Head of caudate nucleus (tissue), 42 donors: ENCODE data around the gene NFU1.

Experiments used
- DNase-seq, 42 donors: peaks; one replicate each; pipeline versions ENCODE4 v3.0.0 to v3.0.0-alpha.2; 2020 to 2021; ENCODE audit warnings: mixed read lengths in 7 of 42
- intact Hi-C: fragments of 100-400 bp; cut with DNase I; formaldehyde crosslinking; loops from one replicate; pipeline ENCODE4 v1.15.0; 2022

The NFU1 gene

GRCh38 chr2:69436938-69437750, at the start of gene NFU1:
Gene NFU1 (minus strand): TSS chr2:69437435. CDS start chr2:69437422, 13 bp downstream.
- intact Hi-C loops, result loop anchor here (5.0 kb wide), 1 partner anchor 50 kb away; the partner anchor contains the start of gene GFPT1
- DNase-seq, result peak; percentile 84 to 97 (median 94)

- DNase-seq, result no peak
- intact Hi-C loops, result no loop called here
Observed at GRCh38 chr2:69483696-69484095, 46.5 kb upstream of the NFU1 start.

- no peak for DNase-seq
- intact Hi-C loops, result no loop called here
Observed at GRCh38 chr2:69483024-69483423, 45.8 kb upstream of the NFU1 start.

GRCh38 chr2:69482471-69482870, 45.2 kb upstream of the NFU1 start:
- intact Hi-C loops, result no loop called here
- DNase-seq, result no peak

- intact Hi-C loops, result no loop called here
- no peak for DNase-seq
Observed at GRCh38 chr2:69481421-69481820, 44.2 kb upstream of the NFU1 start.

- DNase-seq, result no peak
- intact Hi-C loops, result no loop called here
Observed at GRCh38 chr2:69477627-69478026, 40.4 kb upstream of the NFU1 start.

GRCh38 chr2:69474688-69475087, 37.5 kb upstream of the NFU1 start:
- DNase-seq, result no peak
- intact Hi-C loops, result no loop called here

GRCh38 chr2:69471793-69472192, 34.6 kb upstream of the NFU1 start:
- DNase-seq, result no peak
- intact Hi-C loops, result no loop called here

GRCh38 chr2:69470911-69471310, 33.7 kb upstream of the NFU1 start:
- no peak for DNase-seq
- intact Hi-C loops, result no loop called here

GRCh38 chr2:69469784-69470183, 32.5 kb upstream of the NFU1 start:
- intact Hi-C loops, result no loop called here
- peak in 11 of 42 donors; percentile 4 to 50 (median 21) for DNase-seq

GRCh38 chr2:69469375-69469774, 32.1 kb upstream of the NFU1 start:
- intact Hi-C loops, result no loop called here
- no peak for DNase-seq

GRCh38 chr2:69466728-69467127, 29.5 kb upstream of the NFU1 start:
- no peak for DNase-seq
- intact Hi-C loops, result no loop called here

- DNase-seq, result no peak
Observed at GRCh38 chr2:69465513-69466456, 28.6 kb upstream of the NFU1 start.

GRCh38 chr2:69464575-69464974, 27.3 kb upstream of the NFU1 start:
- DNase-seq, result no peak
- intact Hi-C loops, result no loop called here

More at GRCh38 chr2:69465513-69466456, 28.6 kb upstream of the NFU1 start:
- intact Hi-C loops, result no loop called here

- DNase-seq, result no peak
- intact Hi-C loops, result no loop called here
Observed at GRCh38 chr2:69462780-69463179, 25.5 kb upstream of the NFU1 start.

- DNase-seq, result no peak
- intact Hi-C loops, result no loop called here
Observed at GRCh38 chr2:69461404-69461803, 24.2 kb upstream of the NFU1 start.

- intact Hi-C loops, result no loop called here
- DNase-seq, result no peak
Observed at GRCh38 chr2:69459936-69460335, 22.7 kb upstream of the NFU1 start.

GRCh38 chr2:69456950-69457445, 19.8 kb upstream of the NFU1 start:
- intact Hi-C loops, result no loop called here
- no peak for DNase-seq

GRCh38 chr2:69456154-69456553, 18.9 kb upstream of the NFU1 start:
- intact Hi-C loops, result no loop called here
- no peak for DNase-seq

- no peak for DNase-seq
- intact Hi-C loops, result no loop called here
Observed at GRCh38 chr2:69454976-69455375, 17.7 kb upstream of the NFU1 start.
